ENCODE data around the gene CLTRN.
"Not testable (repeated sequence)": the region's sequence is repeated elsewhere in the genome, so short reads cannot be mapped to it uniquely, and the experiment has no call there.

Gene CLTRN

GRCh38 chrX:15647510-15647909 lies 17.1 kb downstream of the CLTRN start:
- DNase-seq (ENCODE audit: low spot score): not testable (repeated sequence)

GRCh38 chrX:15646543-15646942 lies 18.1 kb downstream of the CLTRN start:
- DNase-seq (ENCODE audit: low spot score): no peak

- DNase-seq (ENCODE audit: low spot score): no peak
These were observed 18.6 kb downstream of the CLTRN start for GRCh38 chrX:15646031-15646430.

- DNase-seq (ENCODE audit: low spot score): no peak
These were observed 19.3 kb downstream of the CLTRN start for GRCh38 chrX:15645266-15645665.

- no peak for DNase-seq (ENCODE audit: low spot score)
These were observed 20.1 kb downstream of the CLTRN start for GRCh38 chrX:15644560-15644872.

- DNase-seq (ENCODE audit: low spot score): no peak
These were observed 20.6 kb downstream of the CLTRN start for GRCh38 chrX:15643786-15644559.

- no peak for DNase-seq (ENCODE audit: low spot score)
These were observed 33.0 kb downstream of the CLTRN start for GRCh38 chrX:15631637-15632036.

GRCh38 chrX:15623054-15623453 lies 41.6 kb downstream of the CLTRN start:
- no peak for DNase-seq (ENCODE audit: low spot score)

- DNase-seq (ENCODE audit: low spot score): no peak
These were observed 45.4 kb downstream of the CLTRN start for GRCh38 chrX:15619053-15619755.

- no peak for DNase-seq (ENCODE audit: low spot score)
These were observed 47.5 kb downstream of the CLTRN start for GRCh38 chrX:15617111-15617510.

GRCh38 chrX:15616531-15616930 lies 48.1 kb downstream of the CLTRN start:
- no peak for DNase-seq (ENCODE audit: low spot score)

GRCh38 chrX:15607067-15607466 lies 57.5 kb downstream of the CLTRN start:
- no peak for DNase-seq (ENCODE audit: low spot score)

GRCh38 chrX:15606136-15606535 lies 58.5 kb downstream of the CLTRN start:
- DNase-seq (ENCODE audit: low spot score): no peak

GRCh38 chrX:15605226-15605625 lies 59.4 kb downstream of the CLTRN start:
- no peak for DNase-seq (ENCODE audit: low spot score)

- DNase-seq (ENCODE audit: low spot score): no peak
These were observed 61.8 kb downstream of the CLTRN start for GRCh38 chrX:15602761-15603160.

- no peak for DNase-seq (ENCODE audit: low spot score)
These were observed 62.7 kb downstream of the CLTRN start for GRCh38 chrX:15601932-15602331.

GRCh38 chrX:15600745-15601144 lies 63.9 kb downstream of the CLTRN start, which contains the start of gene ACE2:
ACE2 (minus strand) TSS chrX:15600960; CDS start chrX:15600911, 49 bp downstream.
- no peak for DNase-seq (ENCODE audit: low spot score)

GRCh38 chrX:15600049-15600448 lies 64.6 kb downstream of the CLTRN start:
- no peak for DNase-seq (ENCODE audit: low spot score)

GRCh38 chrX:15599461-15599860 lies 65.1 kb downstream of the CLTRN start:
- no peak for DNase-seq (ENCODE audit: low spot score)

GRCh38 chrX:15598026-15598425 lies 66.6 kb downstream of the CLTRN start:
- DNase-seq (ENCODE audit: low spot score): no peak

GRCh38 chrX:15594371-15594770 lies 70.2 kb downstream of the CLTRN start:
- DNase-seq (ENCODE audit: low spot score): no peak

- DNase-seq (ENCODE audit: low spot score): no peak
These were observed 84.5 kb downstream of the CLTRN start for GRCh38 chrX:15579778-15580747.
